ENCODE data around the gene LAMA2.

LAMA2 gene

GRCh38 chr6:129340983-129341382 lies 458.0 kb downstream of the LAMA2 start:
- H3K9me3 ChIP-seq (ENCODE audit: low read length), result no peaks in the 10 kb centered on the region
- H3K4me2 ChIP-seq (ENCODE audit: low read length), result no peak overlapping the region

GRCh38 chr6:129342243-129342642 lies 459.3 kb downstream of the LAMA2 start:
- H3K36me3 ChIP-seq (ENCODE audit: insufficient read depth, low read length), result no peaks in the 10 kb centered on the region
- no peak overlapping the region for H3K4me2 ChIP-seq (ENCODE audit: low read length)
- no peak overlapping the region for H2AFZ ChIP-seq (ENCODE audit: low read length)
- H3K9me2 ChIP-seq (ENCODE audit: low read depth, low read length), result no peaks in the 10 kb centered on the region
- no peaks in the 10 kb centered on the region for H3K4me1 ChIP-seq (ENCODE audit: insufficient read depth, low read length, severe bottlenecking)
- no peak overlapping the region for H3K9ac ChIP-seq (ENCODE audit: low read length)
- no peak overlapping the region for H3K4me3 ChIP-seq (ENCODE audit: low read depth, low read length, poor library complexity, severe bottlenecking)
- H3K27ac ChIP-seq (ENCODE audit: low read depth, low read length, poor library complexity, severe bottlenecking), result no peak overlapping the region
- H3K79me2 ChIP-seq (ENCODE audit: insufficient read depth, low read length), result no peaks in the 10 kb centered on the region
- H3F3A ChIP-seq (ENCODE audit: insufficient read depth, low read length), result no peaks in the 10 kb centered on the region
- no peak for TF ChIP-seq EZH2 (IDR thresholded peaks at IDR 0.05; ENCODE audit: borderline replicate concordance, low read length)
- no peak for TF ChIP-seq CTCF (IDR thresholded peaks at IDR 0.05; ENCODE audit: low read length)
- H4K20me1 ChIP-seq (ENCODE audit: insufficient read depth, low read length), result no peaks in the 10 kb centered on the region
- no peaks in the 10 kb centered on the region for H3K9me3 ChIP-seq (ENCODE audit: low read length)
- no peaks in the 10 kb centered on the region for H3K27me3 ChIP-seq (ENCODE audit: insufficient read depth, low read length)

More at GRCh38 chr6:129340983-129341382, 458.0 kb downstream of the LAMA2 start:
- Histone ChIP-seq H3K27me3 (ENCODE audit: insufficient read depth, low read length) (no peaks in the 10 kb centered on the region), H3K79me2 (ENCODE audit: insufficient read depth, low read length) (no peaks in the 10 kb centered on the region), H3K9me2 (ENCODE audit: low read depth, low read length) (no peaks in the 10 kb centered on the region), H3K4me3 (ENCODE audit: low read depth, low read length, poor library complexity, severe bottlenecking) (no peak overlapping the region), H3K27ac (ENCODE audit: low read depth, low read length, poor library complexity, severe bottlenecking) (no peak overlapping the region), H3K9ac (ENCODE audit: low read length) (no peak overlapping the region), H3F3A (ENCODE audit: insufficient read depth, low read length) (no peaks in the 10 kb centered on the region), H2AFZ (ENCODE audit: low read length) (no peak overlapping the region), H3K36me3 (ENCODE audit: insufficient read depth, low read length) (no peaks in the 10 kb centered on the region), H4K20me1 (ENCODE audit: insufficient read depth, low read length) (no peaks in the 10 kb centered on the region), H3K4me1 (ENCODE audit: insufficient read depth, low read length, severe bottlenecking) (no peaks in the 10 kb centered on the region)
- TF ChIP-seq CTCF (IDR thresholded peaks at IDR 0.05; ENCODE audit: low read length) (no peak), EZH2 (IDR thresholded peaks at IDR 0.05; ENCODE audit: borderline replicate concordance, low read length) (no peak)

- TF ChIP-seq EZH2 (IDR thresholded peaks at IDR 0.05; ENCODE audit: borderline replicate concordance, low read length) (no peak), CTCF (IDR thresholded peaks at IDR 0.05; ENCODE audit: low read length) (no peak)
- no peak overlapping the region for H3K27ac ChIP-seq (ENCODE audit: low read depth, low read length, poor library complexity, severe bottlenecking)
- H3F3A ChIP-seq (ENCODE audit: insufficient read depth, low read length), result no peaks in the 10 kb centered on the region
- no peaks in the 10 kb centered on the region for H3K4me1 ChIP-seq (ENCODE audit: insufficient read depth, low read length, severe bottlenecking)
- no peak overlapping the region for H3K4me2 ChIP-seq (ENCODE audit: low read length)
- H4K20me1 ChIP-seq (ENCODE audit: insufficient read depth, low read length), result no peaks in the 10 kb centered on the region
- H3K4me3 ChIP-seq (ENCODE audit: low read depth, low read length, poor library complexity, severe bottlenecking), result no peak overlapping the region
- H3K27me3 ChIP-seq (ENCODE audit: insufficient read depth, low read length), result no peaks in the 10 kb centered on the region
- H2AFZ ChIP-seq (ENCODE audit: low read length), result no peak overlapping the region
- no peaks in the 10 kb centered on the region for H3K9me2 ChIP-seq (ENCODE audit: low read depth, low read length)
- H3K9ac ChIP-seq (ENCODE audit: low read length), result no peak overlapping the region
- H3K36me3 ChIP-seq (ENCODE audit: insufficient read depth, low read length), result no peaks in the 10 kb centered on the region
- H3K9me3 ChIP-seq (ENCODE audit: low read length), result no peaks in the 10 kb centered on the region
- H3K79me2 ChIP-seq (ENCODE audit: insufficient read depth, low read length), result no peaks in the 10 kb centered on the region
These were observed 459.9 kb downstream of the LAMA2 start for GRCh38 chr6:129342796-129343195.
